Measurements from ENCODE around the gene TOX3.

The TOX3 gene

DNA sequence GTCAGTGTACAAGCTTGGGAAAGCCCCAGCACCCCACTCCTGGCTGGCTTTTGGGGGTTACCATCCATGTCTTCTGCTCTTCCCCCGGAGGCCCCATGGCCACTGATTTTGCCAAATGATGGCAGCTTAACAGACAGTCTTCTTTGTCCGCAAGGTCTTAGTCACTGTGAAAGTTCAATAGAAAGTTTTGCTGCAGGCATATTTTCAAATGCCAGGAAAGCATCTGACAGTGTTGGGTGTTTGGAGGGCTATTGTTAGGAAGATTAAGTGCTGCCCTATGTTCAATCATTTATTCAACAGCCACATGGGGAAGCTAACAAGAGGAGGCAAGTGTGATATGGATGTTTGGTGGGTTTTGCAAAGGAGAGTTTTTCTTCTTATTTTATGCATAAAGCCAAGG, 122.4 kb downstream of the TOX3 start:
- TF ChIP-seq, protein P1, sequence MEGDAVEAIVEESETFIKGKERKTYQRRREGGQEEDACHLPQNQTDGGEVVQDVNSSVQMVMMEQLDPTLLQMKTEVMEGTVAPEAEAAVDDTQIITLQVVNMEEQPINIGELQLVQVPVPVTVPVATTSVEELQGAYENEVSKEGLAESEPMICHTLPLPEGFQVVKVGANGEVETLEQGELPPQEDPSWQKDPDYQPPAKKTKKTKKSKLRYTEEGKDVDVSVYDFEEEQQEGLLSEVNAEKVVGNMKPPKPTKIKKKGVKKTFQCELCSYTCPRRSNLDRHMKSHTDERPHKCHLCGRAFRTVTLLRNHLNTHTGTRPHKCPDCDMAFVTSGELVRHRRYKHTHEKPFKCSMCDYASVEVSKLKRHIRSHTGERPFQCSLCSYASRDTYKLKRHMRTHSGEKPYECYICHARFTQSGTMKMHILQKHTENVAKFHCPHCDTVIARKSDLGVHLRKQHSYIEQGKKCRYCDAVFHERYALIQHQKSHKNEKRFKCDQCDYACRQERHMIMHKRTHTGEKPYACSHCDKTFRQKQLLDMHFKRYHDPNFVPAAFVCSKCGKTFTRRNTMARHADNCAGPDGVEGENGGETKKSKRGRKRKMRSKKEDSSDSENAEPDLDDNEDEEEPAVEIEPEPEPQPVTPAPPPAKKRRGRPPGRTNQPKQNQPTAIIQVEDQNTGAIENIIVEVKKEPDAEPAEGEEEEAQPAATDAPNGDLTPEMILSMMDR (IDR thresholded peaks at IDR 0.05; ENCODE audit: low read depth, low read length), result no peak
- no peak overlapping the region for H3K4me3 ChIP-seq (replicated peaks in 1 of 2; ENCODE audit: low read depth in 2 of 2, low read length in 2 of 2)
- no peak for DNase-seq (ENCODE audit: low read depth in 2 of 2)

DNA sequence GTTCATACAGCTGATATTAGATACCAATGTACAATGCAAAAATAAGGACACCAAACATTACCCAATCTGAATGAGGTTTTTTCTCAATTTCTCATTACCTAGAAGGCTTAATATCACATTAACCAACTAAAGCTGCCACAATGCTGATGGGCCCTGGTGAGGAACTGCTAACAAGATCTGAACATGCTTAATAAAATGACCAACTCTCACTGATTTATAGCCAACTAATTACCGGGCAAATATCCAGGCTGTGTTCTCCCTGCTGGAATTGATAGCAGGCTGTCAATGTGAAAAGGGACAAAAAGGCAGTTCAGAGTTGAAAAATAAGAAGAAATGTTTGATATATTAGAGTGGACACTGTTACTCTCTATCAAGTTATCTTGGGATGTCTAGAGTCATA, 124.6 kb downstream of the TOX3 start:
- no peak overlapping the region for H3K4me3 ChIP-seq (replicated peaks in 1 of 2; ENCODE audit: low read depth in 2 of 2, low read length in 2 of 2)
- TF ChIP-seq, protein P1 (IDR thresholded peaks at IDR 0.05; ENCODE audit: low read depth, low read length), result no peak
- no peak for DNase-seq (ENCODE audit: low read depth in 2 of 2)

DNA sequence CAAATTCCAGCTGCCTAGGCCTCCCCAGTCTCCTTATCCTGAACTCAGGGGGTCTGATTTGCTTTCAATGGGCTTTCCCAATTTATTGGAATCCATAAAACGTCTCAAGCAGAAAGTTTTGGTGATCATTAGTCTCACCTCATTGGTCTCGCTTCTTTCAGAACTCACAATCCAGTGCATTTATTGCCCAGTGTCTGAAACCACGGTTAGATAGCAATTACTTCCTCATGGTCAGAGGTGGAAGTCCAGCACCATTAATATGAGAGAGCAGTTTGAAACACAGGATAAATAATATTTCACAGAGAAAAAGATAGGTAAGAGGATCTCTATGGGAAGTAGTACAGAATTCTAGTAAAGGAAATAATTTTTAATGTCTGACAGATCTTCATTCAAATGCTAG, 128.7 kb downstream of the TOX3 start:
- TF ChIP-seq, protein P1 (IDR thresholded peaks at IDR 0.05; ENCODE audit: low read depth, low read length), result no peak
- DNase-seq (ENCODE audit: low read depth in 2 of 2), result no peak
- H3K4me3 ChIP-seq (replicated peaks in 1 of 2; ENCODE audit: low read depth in 2 of 2, low read length in 2 of 2), result no peak overlapping the region

DNA sequence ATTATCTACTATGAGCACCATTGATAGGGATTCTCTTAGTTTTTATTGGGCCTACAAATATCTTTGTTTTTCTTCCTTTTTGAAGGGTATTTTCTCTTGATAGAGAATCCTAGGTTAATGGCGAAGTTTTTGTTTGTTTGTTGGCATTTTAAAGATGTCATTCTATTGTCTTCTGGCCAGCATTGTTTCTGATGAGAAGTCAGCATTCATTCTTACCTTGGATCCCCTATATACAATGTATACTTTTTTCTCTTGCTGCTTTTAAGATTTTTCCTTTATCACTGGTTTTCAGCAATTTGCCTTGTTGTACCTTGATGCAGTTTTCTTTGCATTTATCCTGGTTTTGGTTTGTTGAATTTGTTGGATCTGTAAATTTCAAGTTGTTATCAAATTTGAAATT, 130.1 kb downstream of the TOX3 start:
- no peak overlapping the region for H3K4me3 ChIP-seq (replicated peaks in 1 of 2; ENCODE audit: low read depth in 2 of 2, low read length in 2 of 2)
- TF ChIP-seq, protein P1 (IDR thresholded peaks at IDR 0.05; ENCODE audit: low read depth, low read length), result no peak
- DNase-seq (ENCODE audit: low read depth in 2 of 2), result no peak

DNA sequence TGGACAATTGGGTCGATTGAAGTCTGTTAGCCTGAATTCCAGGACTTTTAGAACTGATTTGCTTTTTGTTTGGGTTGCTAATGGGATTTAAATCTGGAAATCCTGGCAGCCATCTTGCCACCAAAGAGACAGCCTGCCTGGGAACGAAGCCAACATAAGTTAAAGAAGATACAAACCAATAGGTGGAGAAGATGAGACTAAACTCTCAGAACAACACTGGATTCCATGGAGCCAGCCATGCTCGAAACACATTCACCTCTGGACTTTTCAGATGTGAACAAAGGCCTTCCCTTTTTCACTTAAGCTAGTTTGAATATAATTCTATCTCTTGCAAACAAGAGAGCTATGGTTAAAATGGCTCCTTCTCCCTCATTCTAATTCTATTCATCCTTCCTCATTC, 135.9 kb downstream of the TOX3 start:
- no peak overlapping the region for H3K4me3 ChIP-seq (replicated peaks in 1 of 2; ENCODE audit: low read depth in 2 of 2, low read length in 2 of 2)
- DNase-seq (ENCODE audit: low read depth in 2 of 2), result no peak
- TF ChIP-seq, protein P1 (IDR thresholded peaks at IDR 0.05; ENCODE audit: low read depth, low read length), result no peak

DNA sequence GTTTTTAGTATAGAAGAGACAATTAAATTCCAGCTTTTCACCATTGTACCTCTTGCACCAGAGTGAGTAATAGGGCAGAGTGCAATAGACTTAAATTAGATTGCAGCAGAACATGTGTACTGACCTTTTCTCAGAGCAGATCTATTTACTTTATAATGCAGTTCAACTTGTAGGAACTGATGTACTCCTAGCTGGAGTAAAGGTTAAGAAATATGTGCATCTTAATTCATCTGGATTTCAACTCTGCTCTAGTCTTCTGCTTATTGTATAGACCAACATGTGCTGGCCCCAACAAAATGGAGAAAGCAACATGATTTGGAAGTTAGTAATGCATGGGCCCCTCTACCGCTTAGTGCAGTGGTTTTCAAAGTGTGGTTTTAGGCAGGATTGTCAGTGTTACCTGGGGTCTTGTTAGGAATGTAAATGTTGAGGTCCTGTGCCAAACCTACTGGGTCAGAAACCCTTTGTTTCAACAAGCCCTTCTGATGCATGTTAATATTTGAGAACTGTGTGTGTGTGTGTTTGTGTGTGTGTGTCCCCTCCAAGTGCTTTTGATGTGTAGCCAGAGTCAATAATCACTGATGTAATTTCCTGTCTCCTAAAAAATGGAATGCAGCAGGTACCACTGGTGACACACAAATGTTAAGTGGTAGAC, 138.6 kb downstream of the TOX3 start:
- no peak overlapping the region for H3K4me3 ChIP-seq (replicated peaks in 1 of 2; ENCODE audit: low read depth in 2 of 2, low read length in 2 of 2)
- DNase-seq (ENCODE audit: low read depth in 2 of 2), result no peak
- TF ChIP-seq, protein P1 (IDR thresholded peaks at IDR 0.05; ENCODE audit: low read depth, low read length), result no peak

DNA sequence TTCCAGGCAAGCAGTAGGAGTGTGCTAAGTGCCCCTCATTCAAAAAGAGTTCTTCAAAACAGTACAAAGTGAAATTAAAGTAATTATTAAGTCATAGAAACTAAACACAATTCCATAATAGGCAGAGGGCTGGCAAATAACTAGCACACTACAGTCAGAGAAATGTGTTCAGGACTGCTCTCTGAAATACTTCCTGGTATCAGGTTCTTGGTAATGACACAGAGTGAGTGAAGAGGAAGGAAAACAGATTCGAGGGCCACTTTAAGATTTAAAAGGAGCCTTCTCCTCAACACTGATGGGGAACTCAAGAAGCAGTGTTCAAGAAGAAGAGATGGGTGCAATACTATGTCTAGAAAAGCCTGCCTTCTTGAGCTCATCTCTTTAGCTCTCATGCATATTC, 139.2 kb downstream of the TOX3 start:
- TF ChIP-seq, protein P1 (IDR thresholded peaks at IDR 0.05; ENCODE audit: low read depth, low read length), result no peak
- H3K4me3 ChIP-seq (replicated peaks in 1 of 2; ENCODE audit: low read depth in 2 of 2, low read length in 2 of 2), result no peak overlapping the region
- no peak for DNase-seq (ENCODE audit: low read depth in 2 of 2)
